ENCODE measurements around the gene ADGRG1. TPM values are rescaled to one million over a fixed set of nuclear protein-coding genes. Genes with fewer than 3 reads are reported as not detected.

ADGRG1 gene
- total RNA-seq, 3 donors from 2014 or later (not counting 1 experiment from before 2014, with no cell fraction given): 830 to 949 (median 858) TPM

GRCh38 chr16:57697896-57698537, 69.6 kb downstream of the ADGRG1 start:
- Mint-ChIP-seq H3K36me3 (no peaks in the 10 kb centered on the region), H3K4me1 (peaks cover 0 to 6% of the 10 kb centered on the region in 2 donors), H3K27me3 (ENCODE audit: low read depth in 2 of 2) (no peaks in the 10 kb centered on the region), H3K9me3 (no peaks in the 10 kb centered on the region), H3K4me3 (no peak overlapping the region), H3K27ac (no peak overlapping the region)
- Histone ChIP-seq H3K36me3 (ENCODE audit: control insufficient read depth, insufficient read depth, low read length) (no peaks in the 10 kb centered on the region), H3K27me3 (ENCODE audit: control insufficient read depth, insufficient read depth, low read length) (no peaks in the 10 kb centered on the region), H3K27ac (ENCODE audit: low read length) (no peak overlapping the region), H3K9me3 (ENCODE audit: control insufficient read depth, insufficient read depth, low read length) (no peaks in the 10 kb centered on the region), H3K4me1 (ENCODE audit: control insufficient read depth, insufficient read depth, low read length) (peaks cover 14% of the 10 kb centered on the region), H3K4me3 (ENCODE audit: low read length) (no peak overlapping the region)
- no peak for DNase-seq
- intact Hi-C loops (cut with micrococcal nuclease): no loop called here
- 94% methylated on average over 14 of the region's 17 CpGs for WGBS (ENCODE audit: insufficient coverage)
- TF ChIP-seq CTCF (IDR thresholded peaks at IDR 0.05): no peak
- no peak for ATAC-seq

- Mint-ChIP-seq H3K4me3 (no peak overlapping the region), H3K4me1 (peaks cover 0 to 6% of the 10 kb centered on the region in 2 donors), H3K36me3 (no peaks in the 10 kb centered on the region), H3K27me3 (ENCODE audit: low read depth in 2 of 2) (no peaks in the 10 kb centered on the region), H3K9me3 (no peaks in the 10 kb centered on the region), H3K27ac (no peak overlapping the region)
- H3K27me3 ChIP-seq (ENCODE audit: control insufficient read depth, insufficient read depth, low read length): no peaks in the 10 kb centered on the region
- H3K4me3 ChIP-seq (ENCODE audit: low read length): no peak overlapping the region
- H3K27ac ChIP-seq (ENCODE audit: low read length): no peak overlapping the region
- peaks cover 14% of the 10 kb centered on the region for H3K4me1 ChIP-seq (ENCODE audit: control insufficient read depth, insufficient read depth, low read length)
- DNase-seq (no peak), ATAC-seq (no peak)
- 83% methylated on average over 16 of the region's 16 CpGs for WGBS (ENCODE audit: insufficient coverage)
- H3K9me3 ChIP-seq (ENCODE audit: control insufficient read depth, insufficient read depth, low read length): no peaks in the 10 kb centered on the region
- H3K36me3 ChIP-seq (ENCODE audit: control insufficient read depth, insufficient read depth, low read length): no peaks in the 10 kb centered on the region
- TF ChIP-seq CTCF (IDR thresholded peaks at IDR 0.05): no peak
- intact Hi-C loops (cut with micrococcal nuclease): no loop called here
These were observed 70.5 kb downstream of the ADGRG1 start for GRCh38 chr16:57698812-57699405.

- Mint-ChIP-seq H3K36me3 (no peaks in the 10 kb centered on the region), H3K27ac (no peak overlapping the region), H3K9me3 (no peaks in the 10 kb centered on the region), H3K27me3 (ENCODE audit: low read depth in 2 of 2) (no peaks in the 10 kb centered on the region), H3K4me3 (no peak overlapping the region), H3K4me1 (peaks cover 0 to 6% of the 10 kb centered on the region in 2 donors)
- ATAC-seq: no peak
- H3K36me3 ChIP-seq (ENCODE audit: control insufficient read depth, insufficient read depth, low read length): no peaks in the 10 kb centered on the region
- no peak for TF ChIP-seq CTCF (IDR thresholded peaks at IDR 0.05)
- H3K27me3 ChIP-seq (ENCODE audit: control insufficient read depth, insufficient read depth, low read length): no peaks in the 10 kb centered on the region
- no peak for DNase-seq
- no peaks in the 10 kb centered on the region for H3K9me3 ChIP-seq (ENCODE audit: control insufficient read depth, insufficient read depth, low read length)
- no peak overlapping the region for H3K4me3 ChIP-seq (ENCODE audit: low read length)
- H3K27ac ChIP-seq (ENCODE audit: low read length): no peak overlapping the region
- peaks cover 9% of the 10 kb centered on the region for H3K4me1 ChIP-seq (ENCODE audit: control insufficient read depth, insufficient read depth, low read length)
- intact Hi-C loops (cut with micrococcal nuclease): no loop called here
- 85% methylated on average over 3 of the region's 3 CpGs for WGBS (ENCODE audit: insufficient coverage)
These were observed 71.1 kb downstream of the ADGRG1 start for GRCh38 chr16:57699481-57699880.
